Body of pancreas (tissue), 4 donors: ENCODE results near the gene CCDC127. TPM values are rescaled to one million over a fixed set of nuclear protein-coding genes. Genes with fewer than 3 reads are reported as not detected.

Experiments used
- ATAC-seq: fragments of 150-250 bp; one replicate; pipeline ENCODE4 v1.9.1; 2016
- DNase-seq, 4 donors: peaks; one replicate each; pipeline ENCODE4 v3.0.0-alpha.2; 2019
- H3K27ac ChIP-seq, 4 donors: fragments of 200-600 bp; sonication (generic); 1 replicate in 3 of 4; 2 replicates in 1 of 4; pipeline versions ENCODE4 v1.5.1 to v1.6.1; 2016 to 2019; ENCODE audit warnings: mild to moderate bottlenecking in 1 of 4, mixed read lengths in 1 of 4, moderate library complexity in 1 of 4
- H3K27me3 ChIP-seq, 2 donors: fragments of 200-600 bp; sonication (generic); one replicate each; pipeline ENCODE4 v1.6.0; 2016; ENCODE audit warnings: mild to moderate bottlenecking in 1 of 2
- H3K36me3 ChIP-seq, 2 donors: fragments of 200-600 bp; sonication (generic); replicated peaks in 1 of 2; 2 replicates each; pipeline ENCODE4 v1.5.1; 2016; ENCODE audit warnings: low read depth in 2 of 2; ENCODE audit not compliant: insufficient read depth in 1 of 2
- H3K4me1 ChIP-seq: fragments of 200-600 bp; sonication (generic); one replicate; pipeline ENCODE4 v1.6.0; 2016
- H3K4me3 ChIP-seq, 2 donors: fragments of 200-600 bp; sonication (generic); 1 replicate in 1 of 2; 2 replicates in 1 of 2; pipeline ENCODE4 v1.5.1; 2016 to 2019
- H3K9me3 ChIP-seq, 3 donors: fragments of 200-600 bp; sonication (generic); 1 replicate in 2 of 3; 2 replicates in 1 of 3; pipeline ENCODE4 v1.5.1; 2016
- CTCF ChIP-seq, 7 experiments: fragments of 450-650 bp in 4 of 7; fragments of 200-600 bp in 3 of 7; sonication (generic) in 3 of 7; IDR thresholded peaks; one replicate each; pipeline ENCODE4 v1.5.1; 2016 to 2019; ENCODE audit warnings: antibody characterized with exemption in 7 of 7
- POLR2A ChIP-seq, 3 donors: fragments of 450-650 bp; IDR thresholded peaks; one replicate each; pipeline ENCODE4 v1.6.1; 2016; ENCODE audit warnings: antibody characterized with exemption in 3 of 3, mild to moderate bottlenecking in 2 of 3
- WGBS, 2 donors: methylation state at CpG; one replicate each; pipeline ENCODE4 v1.1.5; 2017; 5-methylcytosine and 5-hydroxymethylcytosine counted together
- intact Hi-C: fragments of 100-400 bp; cut with DNase I; formaldehyde crosslinking; loops from one replicate; pipeline ENCODE4 v1.15.1; 2023
- total RNA-seq, 2 donors: library from RNA; depleted of rRNA; stranded (reverse); fragments of >200 nt; gene quantifications; one replicate each; pipeline ENCODE4 v1.1.0, GENCODE V29; 2016

CCDC127 gene
- total RNA-seq, 2 donors from 2014 or later, result 3.9 to 4.0 TPM

- ATAC-seq (no peak), DNase-seq (no peak)
- no peak overlapping the region for H3K27ac ChIP-seq
- H3K4me3 ChIP-seq, result no peak overlapping the region
- H3K36me3 ChIP-seq, result no peaks in the 10 kb centered on the region
- 72 to 73% methylated on average over 20 of the region's 22 CpGs for WGBS, 2 donors
- no peaks in the 10 kb centered on the region for H3K4me1 ChIP-seq
- no peaks in the 10 kb centered on the region for H3K27me3 ChIP-seq
- H3K9me3 ChIP-seq, result no peaks in the 10 kb centered on the region
- TF ChIP-seq POLR2A (IDR thresholded peaks at IDR 0.05), result no peak
- TF ChIP-seq CTCF (IDR thresholded peaks at IDR 0.05), result no peak
- intact Hi-C loops, result no loop called here
Observed at GRCh38 chr5:173392-174290, 44.3 kb downstream of the CCDC127 start.

GRCh38 chr5:172841-173251, 45.1 kb downstream of the CCDC127 start:
- no peaks in the 10 kb centered on the region for H3K9me3 ChIP-seq
- WGBS, 2 donors, result 67 to 74% methylated on average over 13 to 17 of the region's 17 CpGs
- DNase-seq (no peak), ATAC-seq (no peak)
- no peaks in the 10 kb centered on the region for H3K27me3 ChIP-seq
- intact Hi-C loops, result no loop called here
- H3K36me3 ChIP-seq, result no peaks in the 10 kb centered on the region
- H3K4me3 ChIP-seq, result no peak overlapping the region
- H3K27ac ChIP-seq, result no peak overlapping the region
- TF ChIP-seq CTCF (IDR thresholded peaks at IDR 0.05) (no peak), POLR2A (IDR thresholded peaks at IDR 0.05) (no peak)
- no peaks in the 10 kb centered on the region for H3K4me1 ChIP-seq

- no peak overlapping the region for H3K27ac ChIP-seq
- H3K27me3 ChIP-seq, result no peaks in the 10 kb centered on the region
- H3K36me3 ChIP-seq, result no peaks in the 10 kb centered on the region
- no peaks in the 10 kb centered on the region for H3K4me1 ChIP-seq
- H3K4me3 ChIP-seq, result no peak overlapping the region
- 73 to 80% methylated on average over 10 to 13 of the region's 13 CpGs for WGBS, 2 donors
- no peaks in the 10 kb centered on the region for H3K9me3 ChIP-seq
- intact Hi-C loops, result no loop called here
- DNase-seq (no peak), ATAC-seq (no peak)
- TF ChIP-seq CTCF (IDR thresholded peaks at IDR 0.05) (no peak), POLR2A (IDR thresholded peaks at IDR 0.05) (no peak)
Observed at GRCh38 chr5:172421-172820, 45.5 kb downstream of the CCDC127 start.

- TF ChIP-seq POLR2A (IDR thresholded peaks at IDR 0.05) (no peak), CTCF (IDR thresholded peaks at IDR 0.05) (no peak)
- peak in 1 of 4 donors; percentile 3 for DNase-seq
- H3K27me3 ChIP-seq, result no peaks in the 10 kb centered on the region
- H3K4me3 ChIP-seq, result no peak overlapping the region
- H3K27ac ChIP-seq, result no peak overlapping the region
- H3K9me3 ChIP-seq, result no peaks in the 10 kb centered on the region
- H3K36me3 ChIP-seq, result no peaks in the 10 kb centered on the region
- no peaks in the 10 kb centered on the region for H3K4me1 ChIP-seq
- intact Hi-C loops, result no loop called here
- ATAC-seq, result no peak
- 71 to 87% methylated on average over 6 to 22 of the region's 23 CpGs for WGBS, 2 donors
Observed at GRCh38 chr5:171801-172331, 46.1 kb downstream of the CCDC127 start.
